GOT3 (cell line): ENCODE results near the gene SECTM1.
"Not testable (repeated sequence)": the region's sequence is repeated elsewhere in the genome, so short reads cannot be mapped to it uniquely, and the experiment has no call there.

Experiments
- DNase-seq: peaks from one replicate; lab custom pipeline; 2025; ENCODE audit warnings: mixed read lengths; lab: John Stamatoyannopoulos, UW

The SECTM1 gene

GRCh38 chr17:82369211-82369610 lies 35.6 kb upstream of the SECTM1 start:
- DNase-seq, result no peak

DNA sequence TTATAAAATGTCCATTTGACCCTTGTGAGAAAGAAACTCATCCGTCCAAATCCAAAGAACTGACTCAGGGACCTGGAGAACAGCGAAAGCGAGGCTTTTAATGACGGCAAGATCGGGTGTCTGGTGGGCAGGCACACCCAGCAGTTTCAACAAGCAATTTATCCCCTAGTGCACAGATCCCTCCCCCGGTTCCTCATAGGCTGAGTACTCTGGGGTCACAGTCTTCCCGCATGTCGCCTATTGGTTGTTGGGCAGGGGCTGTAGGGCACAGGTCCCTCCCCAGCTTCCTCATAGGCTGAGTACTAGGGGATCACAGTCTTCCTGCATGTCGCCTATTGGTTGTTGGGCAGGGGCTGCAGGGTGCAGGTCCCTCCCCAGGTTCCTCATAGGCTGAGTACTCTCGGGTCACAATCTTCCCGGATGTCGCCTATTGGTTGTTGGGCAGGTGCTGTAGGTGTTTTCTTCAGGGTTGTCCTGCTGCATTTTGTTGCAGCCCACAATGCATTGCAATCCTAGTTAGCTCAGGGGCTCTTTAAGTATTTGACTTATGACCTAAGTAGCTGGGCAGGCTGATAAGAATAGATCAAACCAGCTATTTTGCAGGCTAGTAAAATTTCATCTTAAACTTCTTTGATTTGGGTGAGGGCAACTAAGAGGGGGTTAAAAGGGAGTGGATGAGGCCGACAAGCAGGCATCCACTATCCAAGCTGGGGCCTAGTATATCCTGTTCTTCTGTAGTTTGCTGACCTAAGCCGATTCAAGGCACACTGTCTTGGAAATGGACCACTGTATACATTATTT lies 34.4 kb upstream of the SECTM1 start:
- no peak for DNase-seq

DNA sequence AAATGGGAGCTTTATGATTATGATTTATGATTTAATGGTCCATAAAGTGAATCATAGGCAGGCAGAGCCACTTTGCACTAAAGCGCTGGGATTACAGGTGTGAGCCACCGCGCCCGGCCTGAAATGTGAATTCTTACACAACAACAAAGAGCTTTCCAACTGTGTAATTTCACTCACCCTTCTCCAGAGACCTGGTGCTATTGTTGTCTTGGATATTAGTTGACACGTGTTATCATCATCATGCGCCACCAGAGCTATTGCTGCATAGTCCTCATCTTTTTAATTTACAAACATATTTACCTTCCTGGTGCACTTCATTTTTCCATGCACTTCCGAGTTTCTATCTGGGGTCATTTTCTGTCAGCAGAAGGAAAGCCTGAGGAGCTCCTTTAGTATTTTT lies 33.2 kb upstream of the SECTM1 start:
- no peak for DNase-seq

- no peak for DNase-seq
These were observed 32.2 kb upstream of the SECTM1 start for GRCh38 chr17:82365606-82366295.

DNA sequence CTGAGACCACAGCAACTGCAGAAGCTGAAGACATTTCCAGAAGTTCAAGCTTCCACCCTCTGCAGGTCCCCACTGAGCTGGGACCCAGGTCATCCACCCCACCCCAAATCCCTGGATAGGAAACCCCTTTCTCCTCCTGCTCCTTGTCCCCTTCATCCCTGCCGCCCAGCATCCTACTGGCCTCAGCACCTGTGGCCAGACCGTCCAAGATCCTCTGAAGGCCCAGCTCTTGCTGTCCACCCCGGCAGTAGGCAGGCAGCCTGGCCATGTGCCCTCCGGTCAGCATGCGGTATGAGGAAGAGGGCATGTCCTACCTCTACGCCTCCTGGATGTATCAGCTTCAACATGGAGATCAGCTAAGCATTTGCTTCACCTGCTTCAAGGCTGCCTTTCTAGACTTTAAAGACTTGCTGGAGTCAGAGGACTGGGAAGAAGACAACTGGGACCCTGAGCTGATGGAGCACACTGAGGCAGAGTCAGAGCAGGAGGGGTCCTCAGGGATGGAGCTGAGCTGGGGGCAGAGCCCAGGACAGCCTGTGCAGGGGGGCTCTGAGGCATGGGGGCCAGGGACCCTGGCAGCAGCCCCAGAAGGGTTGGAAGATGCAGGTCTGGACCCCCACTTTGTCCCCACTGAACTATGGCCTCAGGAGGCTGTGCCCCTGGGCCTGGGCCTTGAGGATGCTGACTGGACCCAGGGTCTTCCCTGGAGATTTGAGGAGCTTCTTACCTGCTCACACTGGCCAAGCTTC lies 28.5 kb upstream of the SECTM1 start:
- DNase-seq, result no peak

GRCh38 chr17:82359451-82360074 lies 26.0 kb upstream of the SECTM1 start:
- not testable (repeated sequence) for DNase-seq

GRCh38 chr17:82358465-82359350 lies 25.1 kb upstream of the SECTM1 start, which contains the start of gene TEX19:
Gene TEX19, plus strand, starts transcription at chr17:82359247. Its CDS starts 2,904 bp downstream, at chr17:82362151.
- DNase-seq, result no peak

DNA sequence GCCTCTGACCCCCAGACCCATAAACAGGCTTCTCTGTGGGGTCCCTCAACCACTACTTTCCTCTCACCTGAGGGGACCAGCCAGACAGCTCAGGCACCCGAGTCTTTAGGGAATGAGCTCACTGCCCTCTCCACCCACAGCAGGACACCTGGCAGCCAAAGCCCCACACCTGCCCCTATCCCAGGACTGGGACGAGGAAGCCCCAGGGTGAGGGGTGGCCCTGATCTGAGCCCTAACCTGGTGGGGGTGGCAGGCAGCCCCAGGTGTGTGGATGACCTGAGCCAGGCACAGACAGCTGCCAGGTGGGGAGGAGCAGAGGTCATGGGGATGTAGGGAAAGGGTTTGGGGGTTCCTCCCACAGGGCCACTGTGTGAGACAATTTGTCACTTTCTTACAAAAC lies 23.8 kb upstream of the SECTM1 start:
- no peak for DNase-seq

GRCh38 chr17:82356845-82357355 lies 23.3 kb upstream of the SECTM1 start:
- DNase-seq, result no peak

GRCh38 chr17:82355770-82356427 lies 22.3 kb upstream of the SECTM1 start:
- no peak for DNase-seq

GRCh38 chr17:82354804-82355308 lies 21.3 kb upstream of the SECTM1 start:
- no peak for DNase-seq

GRCh38 chr17:82353484-82353883 lies 19.9 kb upstream of the SECTM1 start:
- no peak for DNase-seq

- peak; percentile 50 for DNase-seq
These were observed 18.3 kb upstream of the SECTM1 start for GRCh38 chr17:82351713-82352488.

DNA sequence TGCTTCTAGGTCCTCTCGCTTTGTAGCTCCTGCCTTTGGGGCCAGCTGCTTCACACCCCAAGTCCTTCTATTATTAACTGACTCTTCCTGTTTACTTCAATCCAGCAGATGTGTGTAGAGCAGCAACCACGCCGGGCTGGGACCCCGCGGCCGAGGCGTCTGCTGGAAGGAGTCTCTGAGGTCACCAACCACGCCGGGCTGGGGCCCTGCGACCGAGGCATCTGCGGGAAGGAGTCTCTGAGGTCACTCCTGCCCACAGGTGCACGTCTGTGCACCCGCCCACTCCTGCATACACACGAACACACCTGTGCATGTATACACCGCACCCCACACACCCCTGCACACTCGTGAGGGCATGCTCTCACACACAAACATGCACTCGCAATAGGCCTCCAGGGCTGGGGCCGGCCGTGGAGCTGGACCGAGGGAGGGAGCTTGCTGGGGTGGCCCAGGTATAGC lies 17.7 kb upstream of the SECTM1 start:
- DNase-seq, result no peak

DNA sequence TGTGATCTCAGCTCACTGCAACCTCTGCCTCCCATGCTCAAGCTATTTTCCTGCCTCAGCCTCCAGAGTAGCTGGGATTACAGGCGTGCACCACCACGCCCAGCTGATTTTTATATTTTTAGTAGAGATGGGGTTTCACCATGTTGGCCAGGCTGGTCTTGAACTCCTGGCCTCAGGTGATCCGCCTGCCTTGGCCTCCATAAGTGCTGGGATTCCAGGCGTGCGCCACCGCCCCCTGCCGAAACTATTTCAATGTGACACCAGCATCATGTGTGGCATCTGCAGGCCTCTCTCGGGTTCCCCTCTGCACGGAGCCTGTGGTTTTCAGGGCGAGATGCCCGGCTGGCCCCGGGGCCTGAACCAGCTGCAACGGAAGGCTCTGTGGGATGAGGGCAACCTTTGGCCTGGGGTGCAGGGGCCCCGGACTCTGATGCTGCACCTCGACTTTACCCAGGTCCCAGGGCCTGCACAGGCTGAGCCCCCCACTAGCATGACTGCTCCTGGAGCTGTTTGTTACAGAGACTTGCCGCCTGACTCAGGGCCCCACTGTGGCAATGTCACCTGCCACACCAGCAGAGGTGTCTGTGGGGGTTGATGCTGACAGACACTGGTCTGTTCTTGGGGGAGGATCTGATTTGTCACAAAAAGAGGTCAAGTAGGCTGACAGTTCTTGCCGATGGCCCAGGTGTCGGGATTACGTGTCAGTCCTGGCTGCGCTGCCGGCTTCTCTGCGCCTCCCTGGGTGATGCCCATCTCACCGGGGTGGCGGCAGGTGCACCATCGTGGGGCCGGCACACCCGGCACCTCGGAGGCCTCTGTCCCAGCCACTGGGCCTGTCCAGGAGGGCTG lies 16.8 kb upstream of the SECTM1 start:
- no peak for DNase-seq

DNA sequence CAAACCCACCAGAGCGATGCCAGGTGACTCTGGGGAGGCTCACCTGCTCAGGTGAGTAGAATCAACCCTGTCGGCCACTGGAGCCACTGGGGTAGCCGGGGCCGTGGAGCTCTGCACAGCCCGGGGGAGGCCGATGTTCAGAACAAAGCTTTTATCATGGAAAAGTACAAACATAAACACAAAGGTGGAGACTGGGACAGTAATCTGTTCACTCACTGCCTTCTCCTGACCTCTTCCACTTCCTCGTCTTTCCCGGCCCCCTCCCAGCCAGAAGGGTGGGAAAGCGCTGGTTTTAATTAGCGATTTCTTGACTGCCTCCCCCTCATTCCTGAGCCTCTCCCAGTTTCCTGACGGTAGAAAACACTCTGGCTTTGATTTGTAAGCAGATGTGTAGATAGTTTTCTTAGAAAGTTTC lies 15.7 kb upstream of the SECTM1 start:
- DNase-seq, result no peak

DNA sequence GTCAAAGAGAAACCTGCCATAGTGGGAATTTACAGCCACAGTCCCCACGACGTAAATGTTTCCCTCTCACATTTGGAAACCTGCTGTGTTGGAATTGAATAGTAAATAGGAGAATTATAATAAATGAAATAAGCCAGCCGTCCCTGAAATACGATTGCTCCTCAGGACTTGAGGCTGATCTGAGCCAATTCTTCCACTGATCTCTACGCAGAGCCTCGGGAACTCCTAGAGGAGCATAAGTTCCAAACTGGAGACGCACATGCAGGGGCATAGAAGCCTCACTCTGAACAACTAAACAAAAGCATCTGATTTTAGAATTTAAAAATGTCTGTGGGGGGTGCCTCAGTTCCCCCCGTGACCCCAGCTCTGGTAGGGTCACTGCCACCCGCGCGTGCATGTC lies 15.3 kb upstream of the SECTM1 start:
- DNase-seq, result no peak

GRCh38 chr17:82348434-82348833 lies 14.9 kb upstream of the SECTM1 start:
- DNase-seq, result no peak
